WTC11 (cell line): ENCODE results near the gene TTC21A.

Experiments used
- CREB1 ChIP-seq: sonication (generic); formaldehyde crosslinking; IDR thresholded peaks from 2 replicates; pipeline ENCODE4 v1.8.0; 2023; ENCODE audit warnings: mild to moderate bottlenecking, missing genetic modification reagents
- CTCF ChIP-seq: fragments of 200-600 bp; IDR thresholded peaks from 2 replicates; pipeline ENCODE4 v1.8.0; 2022; ENCODE audit warnings: antibody characterized with exemption
- FOXP1 ChIP-seq: sonication (generic); formaldehyde crosslinking; IDR thresholded peaks from 2 replicates; pipeline ENCODE4 v1.8.0; 2022; ENCODE audit warnings: missing genetic modification reagents, mild to moderate bottlenecking, moderate library complexity, borderline replicate concordance
- SP1 ChIP-seq: sonication (generic); formaldehyde crosslinking; conservative IDR thresholded peaks from 2 replicates; pipeline ENCODE4 v1.8.1; 2022; ENCODE audit warnings: missing genetic modification reagents
- STAT6 ChIP-seq: sonication (generic); formaldehyde crosslinking; conservative IDR thresholded peaks from 2 replicates; pipeline ENCODE4 v1.8.1; 2023; ENCODE audit warnings: mild to moderate bottlenecking, low read depth, missing genetic modification reagents, moderate library complexity
- USF2 ChIP-seq: sonication (generic); formaldehyde crosslinking; IDR thresholded peaks from 2 replicates; pipeline ENCODE4 v1.8.1; 2023; ENCODE audit warnings: mild to moderate bottlenecking, missing genetic modification reagents, moderate library complexity

- no peak for TF ChIP-seq SP1
- TF ChIP-seq STAT6 (CRISPR knock-in tag): no peak
- no peak for TF ChIP-seq CTCF
- no peak for TF ChIP-seq USF2 (CRISPR knock-in tag)
- no peak for TF ChIP-seq CREB1 (CRISPR knock-in tag)
- no peak for TF ChIP-seq FOXP1 (CRISPR knock-in tag)
Observed at GRCh38 chr3:39138804-39139415, 31.4 kb downstream of the TTC21A start.
